HG03460 (cell line): ENCODE measurements around the gene CTDP1.

Experiments
- ATAC-seq: cut with Tn5 transposase; IDR thresholded peaks from one replicate; pipeline ENCODE4 v1.9.1; 2021; ENCODE audit not compliant: unreplicated experiment

The CTDP1 gene

GRCh38 chr18:79792096-79792987, 112.7 kb downstream of the CTDP1 start:
- ATAC-seq: no peak

- no peak for ATAC-seq
Measured at GRCh38 chr18:79792988-79793355, 113.4 kb downstream of the CTDP1 start.

DNA sequence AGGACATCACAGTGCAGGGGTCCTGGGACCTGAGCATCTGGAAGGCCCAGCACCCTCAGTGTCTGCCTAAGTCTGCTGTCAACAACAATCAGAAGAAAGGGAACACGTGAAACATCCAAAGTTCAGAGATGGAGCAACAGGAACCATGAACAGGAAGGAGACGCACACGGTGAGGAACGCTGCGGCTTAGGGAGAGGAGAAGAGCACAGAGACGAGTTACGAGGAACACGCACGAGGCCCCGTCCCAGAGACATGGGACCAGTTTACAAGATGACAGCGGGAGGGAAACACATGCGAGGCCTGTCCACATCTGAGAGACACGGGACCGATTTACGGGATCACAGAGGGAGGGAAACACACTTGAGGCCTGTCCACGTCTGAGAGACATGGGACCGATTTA, 115.2 kb downstream of the CTDP1 start:
- no peak for ATAC-seq

DNA sequence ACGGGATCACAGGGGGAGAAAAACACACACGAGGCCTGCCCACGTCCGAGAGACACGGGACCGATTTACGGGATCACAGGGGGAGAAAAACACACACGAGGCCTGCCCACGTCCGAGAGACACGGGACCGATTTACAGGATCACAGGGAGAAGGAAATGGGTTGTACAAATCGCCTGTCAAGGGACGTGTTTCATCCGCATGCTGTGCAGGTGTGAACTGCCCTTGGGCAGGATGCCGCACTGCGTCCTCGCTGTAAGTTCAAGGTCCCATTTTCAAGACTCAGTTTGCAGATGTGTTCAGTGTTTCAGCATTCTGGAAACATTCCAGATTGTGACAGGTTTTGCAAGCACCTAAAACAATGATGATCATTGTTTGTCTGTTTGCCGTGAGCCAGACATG, 115.8 kb downstream of the CTDP1 start:
- ATAC-seq: no peak

DNA sequence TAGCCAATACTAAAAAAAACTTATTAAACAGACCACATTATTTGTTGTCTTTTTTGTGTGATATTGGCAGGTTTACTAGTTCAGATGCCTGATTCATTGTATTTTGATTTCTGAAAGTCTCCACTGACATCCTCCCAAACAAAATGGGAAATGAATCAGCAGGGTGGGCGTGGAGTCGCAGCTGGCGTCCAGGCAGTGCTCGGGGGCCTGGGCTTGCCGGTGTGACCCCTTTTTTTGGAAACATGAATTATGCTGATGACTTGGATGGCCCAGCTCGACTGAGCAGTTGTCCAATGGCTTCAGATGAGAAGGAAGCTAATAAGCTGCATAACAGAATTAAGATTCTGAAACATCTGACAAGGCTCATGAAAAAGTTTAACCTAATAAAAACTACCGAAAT, 116.4 kb downstream of the CTDP1 start:
- ATAC-seq: no peak

DNA sequence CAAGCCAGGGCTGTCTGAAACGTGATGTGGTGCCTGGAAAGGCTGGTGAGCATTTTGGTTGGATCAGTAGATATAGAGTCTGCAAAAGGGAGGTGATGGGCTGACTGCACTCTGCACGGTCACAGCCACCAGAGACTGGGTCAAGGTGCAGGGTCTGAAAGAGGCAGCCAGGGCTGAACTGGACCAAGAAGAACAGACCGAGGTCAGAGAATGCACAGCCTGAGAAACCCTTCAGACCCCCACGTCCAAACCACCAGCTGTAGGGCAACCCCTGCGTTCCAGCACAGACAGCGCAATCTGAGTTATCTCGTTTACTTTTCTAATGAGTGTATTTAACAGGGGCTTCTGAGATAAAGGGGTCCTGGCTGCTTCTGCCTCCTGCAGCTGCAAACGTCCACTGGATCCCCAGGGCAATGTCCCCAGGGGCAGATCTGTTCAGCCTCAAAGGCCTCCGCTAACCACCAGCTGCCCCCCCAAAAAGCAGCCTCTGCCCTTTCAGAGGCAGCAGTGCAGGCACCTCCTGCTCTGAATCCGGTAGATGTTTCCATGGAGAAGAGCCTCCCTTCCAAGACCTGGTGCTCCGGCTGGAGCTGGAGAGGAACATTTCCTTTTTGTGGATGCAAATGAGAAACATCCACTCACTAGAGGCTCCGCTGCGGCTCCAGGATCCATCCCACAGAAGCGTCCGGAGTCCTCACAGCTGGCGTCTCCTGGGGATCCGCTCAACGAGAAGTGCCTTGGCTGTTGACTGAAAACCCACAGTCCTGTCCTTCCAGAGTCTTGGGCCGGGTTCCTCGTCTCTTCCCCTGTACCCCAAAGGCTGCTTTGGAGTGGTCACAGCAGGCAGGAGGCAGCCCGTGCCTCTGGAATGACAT, 117.2 kb downstream of the CTDP1 start:
- no peak for ATAC-seq

DNA sequence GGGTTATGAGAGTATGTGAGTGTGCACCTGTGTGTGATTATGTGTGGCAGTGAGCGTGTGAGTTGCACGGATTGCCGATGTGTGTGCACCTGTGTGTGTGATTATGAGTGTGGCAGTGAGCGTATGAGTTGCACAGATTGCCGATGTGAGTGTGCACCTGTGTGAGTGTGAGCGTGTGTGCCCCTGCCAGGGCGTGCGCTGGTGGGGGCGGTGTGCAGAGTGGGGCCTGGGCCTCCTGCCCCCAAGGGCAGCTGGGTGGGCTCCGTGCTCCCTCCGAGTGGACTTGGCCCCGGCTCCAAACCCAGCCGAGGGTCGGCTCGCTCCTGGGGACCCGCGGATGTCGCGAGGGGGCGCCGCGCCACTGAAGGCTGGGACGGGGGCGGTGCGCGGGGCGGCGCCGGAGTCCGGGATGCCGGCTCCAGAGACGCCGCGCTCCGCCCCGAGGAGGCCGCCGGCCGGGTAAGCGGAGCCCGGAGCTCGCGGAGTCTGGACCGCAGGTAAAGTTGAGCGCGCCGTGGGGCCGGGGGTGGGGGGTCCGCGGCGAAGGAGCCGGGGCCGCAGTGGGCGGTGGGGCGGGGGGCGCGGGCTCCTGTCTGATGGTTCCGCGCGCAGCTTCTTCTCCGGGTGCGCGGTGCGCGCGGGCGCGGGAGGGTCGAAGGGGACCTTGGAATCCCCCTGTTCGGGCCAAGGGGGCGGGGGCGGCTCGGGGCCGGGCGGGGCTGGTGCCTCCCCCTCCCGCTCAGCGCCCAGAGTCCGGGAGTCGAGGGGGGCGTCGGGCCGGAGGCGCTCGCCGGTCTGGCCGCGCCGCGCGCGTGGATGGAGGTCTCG, 118.1 kb downstream of the CTDP1 start, which contains the start of gene KCNG2:
Gene KCNG2, plus strand, starts transcription at position 421 of the 828 bp plus-strand sequence. CDS start 65,730 bp downstream, outside the sequence.
- ATAC-seq: no peak

GRCh38 chr18:79798346-79798998, 118.9 kb downstream of the CTDP1 start:
- ATAC-seq: no peak

DNA sequence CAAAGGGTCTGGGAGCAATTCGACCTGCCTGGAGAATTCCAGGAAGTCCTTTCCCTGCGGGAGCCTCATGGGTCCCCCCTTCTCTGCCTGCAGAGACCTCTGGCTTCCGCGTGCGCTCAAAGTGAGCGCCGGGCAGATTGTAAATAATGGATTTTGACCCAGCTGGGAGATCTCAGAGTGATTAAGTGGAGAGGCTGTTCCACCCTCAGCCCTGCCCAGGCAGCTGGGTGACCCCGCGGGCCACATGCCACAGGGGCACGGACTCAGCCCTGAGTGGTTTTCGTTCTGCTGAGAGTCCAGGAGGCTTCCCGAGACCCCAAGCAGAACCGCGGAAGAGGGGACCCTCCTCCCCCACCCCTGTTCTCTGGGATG, 119.4 kb downstream of the CTDP1 start:
- no peak for ATAC-seq

- no peak for ATAC-seq
Measured at GRCh38 chr18:79799619-79800370, 120.2 kb downstream of the CTDP1 start.

- no peak for ATAC-seq
Measured at GRCh38 chr18:79800371-79801180, 121.0 kb downstream of the CTDP1 start.

GRCh38 chr18:79801217-79801616, 121.6 kb downstream of the CTDP1 start:
- ATAC-seq: no peak

GRCh38 chr18:79801641-79802040, 122.0 kb downstream of the CTDP1 start:
- no peak for ATAC-seq

GRCh38 chr18:79802298-79802697, 122.7 kb downstream of the CTDP1 start:
- no peak for ATAC-seq

GRCh38 chr18:79803611-79804051, 124.0 kb downstream of the CTDP1 start:
- ATAC-seq: no peak
